HG03460 (cell line): ENCODE results near the gene KRT78.
A peak's percentile ranks its signal among the peaks of the same experiment; 100 is the strongest.
"Not testable (repeated sequence)": the region's sequence is repeated elsewhere in the genome, so short reads cannot be mapped to it uniquely, and the experiment has no call there.

Experiments
- ATAC-seq: cut with Tn5 transposase; IDR thresholded peaks from one replicate; pipeline ENCODE4 v1.9.1; 2021; ENCODE audit not compliant: unreplicated experiment

The KRT78 gene

DNA sequence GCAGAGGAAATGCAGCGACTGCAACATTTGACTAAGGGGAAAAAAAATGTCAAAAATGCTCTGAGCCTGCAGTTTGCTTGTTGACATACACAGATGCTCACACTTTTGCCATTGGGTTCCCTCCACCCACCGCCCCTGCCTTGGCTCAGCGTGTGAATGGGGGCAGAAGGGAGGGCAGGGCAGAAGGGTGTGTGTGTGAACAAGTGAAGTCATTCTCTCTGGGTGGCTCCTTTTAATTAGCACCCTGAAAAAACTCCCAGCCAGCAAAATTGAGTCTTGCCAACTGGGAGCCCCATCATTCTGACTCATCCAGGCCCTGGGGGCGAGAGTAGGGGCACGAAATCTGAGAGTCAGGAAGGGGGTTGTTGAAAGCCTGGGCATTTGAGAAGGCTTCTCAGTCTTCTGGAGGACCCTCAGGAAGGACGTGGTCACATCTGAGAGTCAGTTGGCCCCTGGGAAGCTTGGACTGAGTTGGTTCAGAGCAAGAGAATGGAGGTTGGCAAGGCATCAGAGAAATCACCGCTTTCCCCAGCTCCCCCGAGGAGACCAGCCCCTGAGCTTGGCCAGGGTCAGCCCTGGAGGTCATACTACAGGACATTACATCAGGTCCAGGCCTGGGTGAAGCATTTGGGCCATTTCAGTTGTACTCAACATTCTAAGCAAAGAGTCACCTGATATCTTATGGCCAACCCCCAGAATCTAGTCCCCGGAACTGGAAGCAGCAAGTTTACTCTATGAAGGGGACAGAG lies 22.7 kb upstream of the KRT78 start:
- ATAC-seq = no peak

DNA sequence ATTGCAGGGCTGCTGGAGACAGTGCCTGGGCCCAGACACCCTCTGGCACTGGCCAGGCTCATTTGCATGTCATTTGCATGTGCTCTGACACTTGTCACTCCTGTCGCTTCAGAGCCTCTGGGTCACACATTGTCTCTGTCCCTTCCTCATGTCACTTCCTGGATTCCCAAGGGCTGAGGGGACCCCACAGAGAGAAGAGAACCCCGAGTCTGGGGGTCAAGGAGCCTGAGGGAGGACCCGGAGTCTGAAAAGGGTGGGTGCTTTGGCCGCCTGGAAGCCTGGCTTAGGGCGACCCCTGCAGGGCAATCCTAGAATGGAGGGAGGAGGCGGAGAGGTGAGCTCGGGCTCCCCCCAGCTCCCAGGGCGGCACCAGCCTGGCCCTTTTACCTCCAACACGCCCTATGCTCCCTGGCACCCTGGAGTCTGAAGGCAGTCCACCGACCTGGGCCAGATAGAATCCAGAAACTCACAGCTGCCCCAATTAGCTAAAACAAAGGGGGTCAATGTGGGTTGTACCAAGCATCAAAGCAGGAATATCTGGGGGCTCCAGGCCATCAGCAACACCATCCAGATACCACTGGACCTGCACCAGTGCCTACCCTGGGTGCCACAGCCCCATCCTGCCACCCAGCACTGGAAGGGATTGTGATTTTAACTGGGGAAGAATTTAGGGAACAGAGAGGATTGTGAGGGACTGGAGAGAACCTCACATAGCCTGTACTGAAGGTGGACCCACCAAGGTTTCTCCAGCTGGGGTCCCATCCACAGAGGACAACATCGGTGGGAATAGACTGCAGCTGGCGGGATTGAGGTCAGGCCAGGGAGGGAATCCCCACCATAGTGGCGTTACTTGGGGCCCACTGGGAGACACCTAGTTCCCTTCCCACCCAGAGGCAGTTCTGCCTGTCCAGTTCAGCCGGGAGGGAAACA lies 21.8 kb upstream of the KRT78 start:
- peak; percentile 51 for ATAC-seq

DNA sequence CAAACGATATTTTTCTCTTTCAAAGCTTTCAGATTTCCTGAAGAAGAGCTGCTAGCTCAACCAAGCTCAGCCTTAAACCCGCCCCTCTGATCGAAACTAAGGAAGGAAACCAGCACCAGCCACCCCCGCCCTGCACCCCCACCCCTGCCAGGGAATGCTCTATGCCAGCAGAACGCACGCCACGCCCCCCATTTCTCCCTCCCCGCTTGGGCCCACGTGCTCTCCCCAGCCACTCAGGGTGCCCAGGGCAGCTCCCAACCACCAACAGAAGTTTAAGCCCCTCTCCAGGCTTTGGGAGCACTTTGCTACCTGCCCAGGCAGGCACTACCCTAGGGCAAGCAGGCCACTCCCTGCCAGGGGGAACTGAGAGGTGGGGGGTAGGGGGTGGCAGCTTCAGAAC lies 18.8 kb upstream of the KRT78 start:
- ATAC-seq = no peak

DNA sequence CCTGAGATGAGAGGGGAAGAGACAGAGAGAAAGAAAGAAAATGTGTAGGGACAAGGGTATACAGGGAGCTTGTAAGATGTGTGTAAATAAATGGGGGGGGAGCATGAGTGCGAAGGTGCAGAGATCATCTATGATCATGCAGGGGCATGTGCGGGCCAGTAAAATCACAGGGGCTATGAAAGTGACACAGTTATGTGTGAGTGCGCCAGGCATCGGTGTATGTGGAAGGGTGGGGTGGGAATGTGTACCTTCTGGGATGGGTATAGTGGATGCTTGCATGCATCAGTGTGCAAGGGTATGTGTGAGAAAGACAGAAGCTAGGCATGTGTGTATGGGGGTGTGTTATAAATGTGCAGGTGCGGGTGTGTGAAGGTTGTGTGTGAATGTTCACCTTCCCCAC lies 18.4 kb upstream of the KRT78 start:
- ATAC-seq = no peak

DNA sequence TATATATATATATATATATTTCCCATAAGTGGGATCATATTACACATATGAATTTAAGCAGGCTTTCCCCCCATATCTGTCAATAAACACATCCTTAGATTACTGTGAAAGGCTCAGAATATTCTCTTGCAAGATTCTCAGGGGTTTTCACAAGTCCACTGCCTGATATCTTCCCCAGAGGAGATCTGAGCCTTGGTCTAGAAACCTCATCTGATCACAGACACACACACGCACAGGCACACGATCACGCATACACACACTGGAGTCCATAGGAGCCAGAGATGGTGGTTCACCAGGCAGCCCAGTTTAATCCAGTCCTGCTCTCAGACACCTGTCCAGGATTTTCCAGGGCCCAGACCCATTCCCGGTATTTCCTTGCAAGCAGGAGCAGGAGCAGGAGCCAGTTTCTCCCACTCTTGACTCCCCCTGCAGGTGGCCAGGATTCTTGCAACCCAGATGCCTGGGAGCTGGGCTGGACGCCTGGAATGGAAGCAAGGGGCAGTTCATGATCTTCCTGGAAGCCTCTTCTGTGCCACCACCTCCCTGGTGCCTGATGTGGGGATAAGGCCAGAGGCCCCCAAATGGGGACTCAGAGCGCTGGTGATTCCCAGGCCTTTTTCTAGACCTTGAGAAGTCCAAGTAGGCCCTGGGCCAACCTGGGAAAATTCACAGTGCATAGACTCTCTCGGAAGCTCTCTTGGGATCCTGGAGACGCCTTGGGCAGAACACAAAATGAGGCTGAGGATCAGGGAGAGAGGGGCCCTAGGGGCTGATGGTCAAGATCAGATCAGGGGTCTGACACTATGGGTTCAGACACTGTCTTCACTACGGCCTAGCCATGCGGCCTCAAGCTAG lies 16.5 kb upstream of the KRT78 start:
- no peak for ATAC-seq

DNA sequence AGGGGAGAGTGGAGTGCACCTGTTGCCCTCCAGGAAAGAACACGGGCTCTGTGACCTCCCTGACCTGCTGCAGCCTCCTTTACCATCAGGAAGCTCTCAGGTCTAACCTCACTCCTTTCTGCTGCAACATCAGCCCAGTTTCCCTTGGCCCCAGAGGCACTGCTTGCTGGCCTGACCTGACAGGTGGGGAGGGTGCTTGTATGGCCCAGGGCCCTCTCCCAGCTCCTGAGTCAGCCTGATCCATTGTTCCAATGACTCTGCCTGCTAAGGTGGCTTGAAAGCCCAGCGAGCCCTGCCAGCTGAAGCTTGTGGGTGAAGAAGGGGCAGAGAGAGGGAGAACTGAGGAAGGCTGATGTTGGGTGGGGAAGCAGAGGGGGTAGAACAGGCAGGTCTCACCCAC lies 13.2 kb upstream of the KRT78 start:
- ATAC-seq = no peak

DNA sequence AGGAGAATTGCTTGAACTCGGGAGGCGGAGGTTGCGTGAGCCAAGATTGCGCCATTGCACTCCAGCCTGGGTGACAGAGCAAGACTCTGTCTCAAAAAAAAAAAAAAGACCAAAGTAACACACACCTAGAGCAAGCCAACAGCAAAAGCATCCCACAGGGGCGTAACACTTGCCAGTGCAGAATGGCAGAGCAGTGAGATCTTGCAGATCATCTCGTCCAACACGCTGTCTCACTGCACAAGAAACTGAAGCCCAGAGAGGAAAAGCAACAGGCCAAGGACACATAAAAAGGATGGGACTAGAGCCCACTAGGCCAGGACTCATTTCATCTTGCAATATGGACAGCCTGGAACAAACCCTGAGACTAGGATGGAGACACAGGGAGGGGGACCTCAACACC lies 12.7 kb upstream of the KRT78 start:
- ATAC-seq = no peak

DNA sequence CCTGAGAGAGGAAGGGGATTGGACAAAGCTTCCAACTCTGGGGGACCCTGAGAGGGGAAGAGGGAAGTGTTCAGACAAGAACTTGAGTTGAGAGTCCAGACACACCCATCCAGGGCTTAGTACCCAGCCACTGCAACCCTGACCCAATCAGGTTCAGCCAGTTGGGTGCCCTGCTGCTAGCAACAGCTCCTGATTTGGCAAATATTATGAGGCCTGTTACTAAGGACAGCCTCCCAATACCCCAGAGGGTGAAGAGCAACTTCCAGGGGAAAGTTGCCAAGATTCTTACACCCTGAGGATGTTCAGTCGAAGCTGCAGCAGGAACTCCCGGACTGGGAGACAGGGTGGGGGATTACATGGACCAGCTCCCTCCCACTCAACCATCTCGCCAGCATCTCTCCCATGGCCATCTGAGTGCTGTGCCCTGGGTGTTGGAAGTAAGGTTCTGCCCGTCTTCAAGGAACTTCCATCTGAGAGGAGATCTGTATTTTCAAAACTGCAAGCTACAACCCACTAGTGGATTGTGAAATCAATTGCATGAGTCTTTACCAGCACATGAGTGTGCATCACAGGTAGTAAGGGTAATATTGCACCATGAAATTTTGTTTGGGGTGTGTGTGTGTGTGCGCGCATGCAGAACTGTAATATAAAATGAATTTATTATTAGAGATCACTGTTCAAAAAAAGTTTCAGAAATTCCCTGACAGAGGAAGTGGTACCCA lies 11.5 kb upstream of the KRT78 start:
- ATAC-seq = no peak

DNA sequence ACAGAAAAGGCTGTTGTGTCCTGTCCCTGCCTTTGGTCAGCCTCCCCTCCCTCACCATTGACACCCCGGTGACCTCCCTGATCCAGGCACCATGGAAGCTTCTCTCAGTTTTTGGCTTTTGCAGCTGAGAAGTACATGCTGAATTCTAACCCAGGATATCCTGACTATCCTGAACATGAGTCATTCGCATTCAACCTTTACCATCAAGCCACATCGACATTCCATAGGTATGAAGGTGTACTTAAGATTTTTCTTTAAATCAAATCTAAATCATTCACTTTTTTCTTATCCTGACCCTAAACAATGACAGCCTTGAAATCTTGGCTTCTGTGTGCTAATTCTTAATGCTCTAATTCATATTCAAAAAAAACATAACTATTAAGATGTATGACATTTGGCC lies 8.7 kb upstream of the KRT78 start:
- no peak for ATAC-seq

DNA sequence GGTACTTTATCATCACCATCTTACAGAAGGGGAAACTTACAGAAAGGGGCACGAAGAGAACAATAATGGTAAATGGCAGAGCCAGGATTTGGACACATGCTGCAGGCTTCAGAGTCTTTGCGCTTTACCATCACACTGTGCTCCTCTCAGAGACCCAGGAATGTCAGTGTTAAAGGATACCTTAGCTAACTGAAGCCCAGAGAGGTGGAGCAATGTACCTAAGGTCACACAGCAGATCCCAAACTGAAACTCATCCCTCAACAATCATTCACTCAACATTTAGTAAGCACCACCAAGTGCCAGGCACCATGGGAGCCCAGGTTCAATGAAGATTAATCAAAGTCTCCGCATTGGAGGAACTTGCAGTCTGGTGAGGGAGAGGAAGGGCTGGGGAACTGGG lies 8.0 kb upstream of the KRT78 start:
- no peak for ATAC-seq

DNA sequence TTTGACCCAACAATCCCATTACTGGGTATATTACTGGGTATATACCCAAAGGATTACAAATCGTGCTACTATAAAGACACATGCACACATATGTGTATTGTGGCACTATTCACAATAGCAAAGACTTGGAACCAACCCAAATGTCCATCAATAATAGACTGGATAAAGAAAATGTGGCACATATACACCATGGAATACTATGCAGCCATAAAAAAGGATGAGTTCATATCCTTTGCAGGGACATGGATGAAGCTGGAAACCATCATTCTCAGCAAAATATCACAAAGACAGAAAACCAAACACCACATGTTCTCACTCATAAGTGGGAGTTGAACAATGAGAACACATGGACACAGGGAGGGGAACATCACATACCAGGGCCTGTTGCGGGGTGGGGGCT lies 7.3 kb upstream of the KRT78 start:
- ATAC-seq = not testable (repeated sequence)

DNA sequence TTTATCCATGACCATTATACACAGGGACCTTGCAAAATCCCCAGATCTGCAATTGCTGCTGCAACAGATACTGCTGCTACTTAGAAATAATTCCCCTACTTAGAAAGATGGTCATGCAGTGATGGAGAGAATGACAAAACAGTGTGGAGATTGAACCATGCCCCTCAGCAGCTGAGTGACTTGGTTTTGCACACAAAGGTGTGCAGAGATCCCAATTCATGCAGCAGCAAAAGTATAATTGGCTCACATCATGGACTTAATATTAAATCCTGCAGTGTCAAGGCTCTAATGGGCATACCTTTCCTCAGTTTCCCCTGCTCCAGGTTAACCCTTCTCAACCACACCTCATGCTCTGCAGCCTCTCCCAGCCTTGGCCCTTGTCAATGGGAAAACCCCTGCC lies 3.0 kb upstream of the KRT78 start:
- no peak for ATAC-seq

DNA sequence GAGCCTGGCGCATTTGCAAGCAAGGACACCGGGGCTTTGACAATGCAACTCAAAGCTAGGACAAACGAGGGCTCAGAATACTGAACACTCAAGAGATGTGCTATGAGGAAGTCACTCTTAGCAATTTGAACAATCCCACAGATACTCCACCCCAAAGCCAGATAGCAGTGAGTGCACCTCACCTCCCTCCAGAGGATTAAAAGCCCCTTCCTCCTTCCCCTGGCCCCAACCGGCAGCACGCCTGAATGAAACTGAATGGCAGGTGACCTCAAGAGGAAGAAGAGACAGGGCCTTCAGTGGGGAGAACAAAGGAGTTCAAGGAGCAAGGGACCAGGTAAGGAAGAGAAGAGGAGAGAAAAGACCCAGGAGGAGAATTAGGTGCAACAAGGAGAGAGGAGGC lies 1.9 kb upstream of the KRT78 start:
- ATAC-seq = no peak

DNA sequence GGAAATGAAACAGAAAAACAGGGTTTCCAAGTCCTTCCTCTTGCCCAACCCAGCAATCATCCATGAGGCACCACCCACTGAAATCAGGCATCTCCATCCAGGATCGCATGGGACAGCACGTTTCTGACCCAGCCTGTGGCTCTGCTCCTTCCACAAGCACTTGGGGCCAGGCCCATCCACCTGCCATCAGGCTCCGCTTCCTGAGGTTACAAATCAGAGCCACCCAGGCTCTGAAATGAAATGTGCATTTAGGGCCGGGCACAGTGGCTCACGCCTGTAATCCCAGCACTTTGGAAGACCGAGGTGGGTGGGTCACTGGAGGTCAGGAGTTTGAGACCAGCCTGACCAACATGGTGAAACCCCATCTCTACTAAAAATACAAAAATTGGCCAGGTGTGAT lies 717 bp upstream of the KRT78 start:
- ATAC-seq = no peak

DNA sequence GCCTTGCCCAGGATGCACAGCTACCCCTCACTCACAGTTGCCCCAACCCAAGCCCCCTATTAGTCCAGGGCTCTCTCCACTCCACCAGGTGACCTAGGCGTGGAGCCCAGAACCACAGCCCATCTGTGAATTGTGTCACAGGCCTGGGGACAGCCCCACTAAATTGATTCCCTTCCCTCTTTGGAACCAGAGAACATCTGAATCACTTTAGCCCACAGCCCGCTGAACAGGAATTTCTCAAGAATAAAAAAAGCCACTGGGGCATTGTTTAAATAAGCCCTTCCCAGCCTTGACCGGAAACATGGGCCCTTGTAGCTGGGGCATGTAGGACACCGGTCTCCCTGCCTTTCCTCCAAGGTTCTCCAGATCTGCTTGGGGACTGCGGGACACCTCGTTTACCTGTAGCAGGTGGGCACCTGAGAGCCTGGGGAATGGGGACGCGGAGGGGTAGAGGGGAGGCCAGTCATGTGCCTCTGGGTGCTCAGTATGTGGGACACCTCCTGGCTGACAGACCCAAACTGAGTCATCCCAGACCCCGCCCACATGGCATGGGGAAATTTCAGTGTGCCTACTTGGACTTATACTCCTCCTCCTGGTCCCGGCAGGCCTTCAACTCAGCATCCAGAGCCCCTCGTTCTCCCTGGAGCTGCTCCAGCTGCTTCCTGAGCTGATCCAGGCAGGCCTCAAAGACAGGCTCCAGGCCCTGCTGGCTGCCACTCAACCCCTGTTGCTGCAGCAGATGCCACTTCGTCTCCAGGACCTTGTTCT lies 1.3 kb downstream of the KRT78 start:
- ATAC-seq = no peak

DNA sequence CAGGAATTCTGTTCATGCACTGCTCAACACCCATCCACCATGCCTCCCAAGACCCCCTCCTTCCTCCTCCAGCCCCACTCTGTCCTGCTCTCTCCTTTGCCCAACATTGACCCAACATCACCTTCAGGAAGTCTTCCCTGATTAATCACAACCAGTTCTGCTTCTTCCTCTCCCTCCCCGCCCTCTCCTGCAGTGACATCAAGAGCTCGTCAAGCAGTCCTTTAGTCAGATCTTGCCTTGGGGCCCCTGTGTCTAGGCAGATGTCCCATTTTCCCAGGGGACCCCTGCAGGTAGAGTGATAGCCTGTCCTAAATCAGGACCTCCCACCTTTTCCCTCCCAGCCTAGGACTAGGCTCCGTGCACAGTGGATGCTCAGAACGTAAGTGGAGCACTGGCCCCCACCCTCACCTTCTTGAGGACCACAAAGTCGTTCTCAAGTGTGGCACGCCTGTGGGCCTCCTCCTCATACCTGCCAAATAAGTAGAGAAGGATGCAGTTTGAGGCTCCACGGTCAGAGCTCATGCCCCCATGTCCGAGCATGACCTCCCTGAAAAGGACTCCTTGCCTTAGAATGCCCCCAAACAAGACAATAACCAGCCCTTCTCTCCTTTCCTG lies 2.3 kb downstream of the KRT78 start:
- no peak for ATAC-seq

DNA sequence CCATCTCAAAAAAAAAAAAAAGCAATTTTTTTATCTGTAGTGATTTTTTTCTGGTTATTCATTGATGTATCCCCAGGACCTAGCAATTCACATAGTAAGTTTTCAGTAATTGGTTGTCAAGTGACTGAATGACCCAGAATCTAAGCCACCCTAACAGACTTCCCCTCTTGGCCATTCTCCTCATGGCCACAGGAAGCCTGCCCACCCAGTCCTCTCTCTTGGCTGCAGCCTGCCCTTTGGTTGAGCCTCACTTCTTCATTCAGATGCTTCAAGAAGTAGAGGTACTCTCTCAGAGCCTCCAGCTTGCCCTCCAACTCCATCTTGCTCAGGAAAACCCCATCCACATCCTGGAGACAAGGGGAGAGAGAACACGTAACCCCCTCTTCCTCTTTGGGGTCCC lies 2.8 kb downstream of the KRT78 start:
- ATAC-seq = no peak

DNA sequence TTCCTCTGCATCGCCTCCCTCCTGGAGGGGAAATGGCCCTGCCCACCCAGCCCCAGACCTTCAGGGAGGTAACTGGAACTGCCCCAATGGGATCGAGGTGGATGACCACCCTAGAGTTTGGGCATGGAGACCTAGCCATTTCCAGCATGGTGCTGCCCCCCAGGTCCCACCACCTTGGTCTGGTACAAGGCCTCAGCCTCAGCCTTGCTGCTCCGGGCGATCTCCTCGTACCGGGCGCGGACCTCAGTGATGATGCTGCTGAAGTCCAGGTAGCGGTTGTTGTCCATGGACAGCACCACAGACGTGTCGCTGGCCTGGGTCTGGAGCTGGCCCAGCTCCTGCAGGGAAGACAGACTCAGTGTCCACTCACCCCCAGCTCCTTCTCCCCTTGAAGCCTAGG lies 4.4 kb downstream of the KRT78 start:
- no peak for ATAC-seq

DNA sequence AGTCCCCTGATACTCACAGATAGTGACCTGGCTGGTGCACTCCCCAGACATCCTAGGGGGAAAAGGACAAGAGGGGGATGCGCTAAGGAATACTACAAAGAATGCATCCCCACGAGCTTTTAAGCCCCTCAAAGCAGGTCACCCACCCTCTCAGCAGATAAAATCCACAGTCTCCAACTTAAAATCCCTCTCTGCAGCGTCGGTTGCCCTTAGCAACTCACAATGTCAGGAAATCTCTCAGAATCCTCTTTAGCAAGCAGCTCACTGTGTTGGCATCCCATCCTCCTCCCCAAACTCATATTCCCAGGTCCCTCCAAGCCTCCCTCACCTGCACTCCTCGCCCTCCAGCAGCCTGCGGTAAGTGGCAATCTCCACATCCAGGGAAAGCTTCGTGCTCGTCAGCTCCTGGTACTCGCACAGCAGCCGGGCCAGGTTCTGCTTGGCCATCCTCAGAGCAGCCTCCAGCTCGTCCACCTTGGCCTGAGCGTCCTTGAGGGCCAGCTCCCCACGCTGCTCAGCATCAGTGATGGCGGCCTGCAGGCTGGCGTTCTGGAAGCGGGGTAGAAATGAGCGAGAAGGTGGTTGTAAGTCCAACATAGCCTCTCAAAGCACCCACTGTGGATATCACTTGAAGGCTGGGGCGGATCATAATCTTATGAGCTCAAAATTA lies 9.2 kb downstream of the KRT78 start:
- no peak for ATAC-seq
